Smooth muscle cell of the umbilical artery (primary cell): ENCODE results near the gene KLHL28. TPM values are rescaled to one million over a fixed set of nuclear protein-coding genes. Genes with fewer than 3 reads are reported as not detected.

Experiments
- total RNA-seq: library from RNA; depleted of rRNA; stranded (reverse); fragments of >200 nt; gene quantifications from 2 replicates; pipeline ENCODE4 v1.2.3, GENCODE V29; 2014

KLHL28 gene
- total RNA-seq, result 11.0 and 12.3 TPM in 2 replicates

GRCh38 chr14:44961554-44962333 lies at the start of gene KLHL28, which contains the start of gene TOGARAM1:
KLHL28 (minus strand) TSS chr14:44961947; CDS start chr14:44945928, 16,019 bp downstream.
TOGARAM1 (plus strand) TSS chr14:44962190; CDS start chr14:44962422, 232 bp downstream.

Other genes starting within 250 kb of the KLHL28 start
- gene TOGARAM1, start 243 bp upstream of the KLHL28 start, total RNA-seq, result 22.0 and 26.0 TPM in 2 replicates
- gene PRPF39, start 122.2 kb upstream of the KLHL28 start, total RNA-seq, result 32.4 and 40.1 TPM in 2 replicates
- 26.7 and 35.9 TPM in 2 replicates for gene FKBP3, start 172.5 kb upstream of the KLHL28 start, total RNA-seq
- gene FANCM, start 174.0 kb upstream of the KLHL28 start, total RNA-seq, result 5.9 and 6.4 TPM in 2 replicates